NCI-H187 treated with DMSO at 0.1 percent for 48 hours (cell line): ENCODE data around the gene RALGPS1.
"Not testable (repeated sequence)": the region's sequence is repeated elsewhere in the genome, so short reads cannot be mapped to it uniquely, and the experiment has no call there.

ENCODE experiments used
- DNase-seq: peaks from one replicate; lab custom pipeline; 2025; lab: John Stamatoyannopoulos, UW

The RALGPS1 gene

DNA sequence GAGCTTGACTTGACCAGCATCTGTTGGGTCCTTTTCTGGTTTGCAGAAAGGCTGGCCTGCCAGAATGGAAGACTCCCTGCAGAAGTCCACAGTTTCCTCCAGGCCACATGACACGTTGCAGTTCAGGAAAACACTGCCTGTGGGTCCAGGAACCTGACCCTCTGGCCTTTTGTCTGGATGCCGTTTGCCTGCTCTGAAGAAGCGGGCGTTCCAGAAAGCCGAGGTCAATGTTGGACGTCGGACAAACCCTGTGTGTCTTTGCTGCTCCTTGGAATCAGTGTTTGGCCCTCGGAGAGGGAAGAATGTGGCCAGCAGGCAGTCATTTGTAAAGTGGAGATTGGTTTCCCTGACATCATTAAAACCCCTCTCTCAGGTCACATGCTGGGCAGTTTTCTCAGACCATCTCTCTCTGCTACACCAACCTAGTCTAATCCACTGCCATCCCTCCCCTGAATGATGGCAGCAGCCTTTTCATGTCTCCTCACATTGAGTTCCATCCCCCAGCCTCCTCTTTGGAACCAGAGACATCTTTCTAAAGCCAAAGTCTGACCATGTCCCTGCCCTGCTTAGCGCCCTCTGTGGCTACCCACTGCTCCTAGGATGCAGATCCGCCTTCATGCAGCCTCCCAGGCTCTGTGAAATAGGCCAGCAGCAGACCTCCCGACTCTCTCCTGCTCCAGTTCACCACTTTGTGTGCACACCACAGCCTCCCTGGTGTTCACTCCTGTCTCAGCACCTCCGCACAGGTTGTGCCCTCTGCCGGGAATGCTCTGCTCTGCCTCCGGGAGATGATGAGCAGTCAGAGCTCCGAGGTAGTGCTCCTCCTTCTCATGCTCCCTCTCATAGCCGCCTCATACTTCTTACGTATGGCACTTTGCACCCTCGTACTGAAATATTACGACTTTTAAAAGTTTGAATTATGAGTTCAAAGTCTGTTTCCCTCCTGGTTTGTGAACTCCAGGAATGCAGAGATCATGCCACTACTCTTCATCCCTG is 75.6 kb downstream of the RALGPS1 start:
- no peak for DNase-seq

DNA sequence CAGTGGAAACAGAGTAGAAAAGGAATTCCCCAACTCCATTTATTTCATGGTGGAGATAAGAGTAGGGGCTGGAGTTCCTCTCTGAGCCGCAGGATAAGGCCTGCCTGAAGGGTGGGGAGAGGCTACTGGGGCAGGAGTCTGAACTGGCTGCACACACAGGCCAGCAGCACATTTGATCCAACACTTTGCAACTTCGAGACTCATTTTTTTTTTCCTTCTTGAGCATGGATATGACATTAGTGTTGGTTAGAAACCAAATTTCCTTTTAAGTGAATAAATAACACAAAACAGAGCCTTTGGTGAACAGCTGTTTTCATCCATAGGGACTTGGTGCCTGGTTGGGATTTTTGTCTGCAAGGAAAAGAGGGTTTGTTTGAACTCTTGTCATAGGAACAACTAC is 76.6 kb downstream of the RALGPS1 start:
- DNase-seq: no peak

DNA sequence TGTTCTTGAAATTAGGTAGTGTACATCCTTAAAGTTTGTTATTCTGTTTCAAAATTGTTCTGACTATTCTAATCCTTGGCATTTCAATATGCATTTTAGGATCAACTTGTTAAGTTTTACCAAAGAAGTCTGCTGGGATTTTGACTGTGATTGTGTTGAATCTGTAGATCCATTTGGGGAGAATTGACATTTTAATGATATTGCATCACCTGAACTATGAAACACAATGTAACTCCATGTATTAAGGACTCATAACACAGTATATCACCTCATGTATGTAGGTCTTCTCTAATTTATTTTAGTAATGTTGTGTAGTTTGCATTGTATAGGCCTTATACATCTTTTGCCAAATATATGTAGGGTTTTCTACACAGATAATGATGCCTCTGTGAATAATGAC is 77.8 kb downstream of the RALGPS1 start:
- no peak for DNase-seq

DNA sequence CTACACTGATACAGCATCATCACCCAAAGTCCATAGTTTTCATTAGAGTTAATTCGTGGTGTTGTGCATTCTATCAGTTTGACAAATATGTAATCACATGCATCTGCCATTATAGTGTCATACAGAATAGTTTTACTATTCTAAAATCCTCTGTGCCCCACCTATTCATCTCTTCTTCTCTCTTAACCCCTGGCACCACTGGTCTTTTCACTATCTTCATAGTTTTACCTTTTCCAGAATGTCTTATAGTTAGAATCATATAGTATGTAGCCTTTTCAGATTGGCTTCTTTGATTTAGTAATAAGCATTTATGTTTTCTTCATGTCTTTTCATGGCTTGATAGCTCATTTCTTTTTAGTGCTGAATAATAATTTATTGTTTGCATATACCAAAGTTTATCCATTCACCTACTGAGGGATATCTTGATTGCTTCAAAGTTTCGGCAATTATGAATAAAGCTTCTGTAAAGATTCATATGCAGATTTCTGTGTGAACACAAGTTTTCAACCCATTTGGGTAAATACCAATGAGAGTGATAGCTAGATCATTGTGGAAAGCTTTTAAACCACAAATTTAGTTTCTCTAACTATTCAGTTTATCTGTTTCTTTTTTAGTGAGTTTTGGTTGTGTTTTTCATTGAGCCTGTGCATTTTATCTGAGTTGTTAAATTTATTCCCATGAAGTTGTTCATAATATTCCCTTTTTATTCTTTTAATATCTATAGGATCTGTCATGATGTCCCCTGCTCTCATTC is 84.9 kb downstream of the RALGPS1 start:
- no peak for DNase-seq

DNA sequence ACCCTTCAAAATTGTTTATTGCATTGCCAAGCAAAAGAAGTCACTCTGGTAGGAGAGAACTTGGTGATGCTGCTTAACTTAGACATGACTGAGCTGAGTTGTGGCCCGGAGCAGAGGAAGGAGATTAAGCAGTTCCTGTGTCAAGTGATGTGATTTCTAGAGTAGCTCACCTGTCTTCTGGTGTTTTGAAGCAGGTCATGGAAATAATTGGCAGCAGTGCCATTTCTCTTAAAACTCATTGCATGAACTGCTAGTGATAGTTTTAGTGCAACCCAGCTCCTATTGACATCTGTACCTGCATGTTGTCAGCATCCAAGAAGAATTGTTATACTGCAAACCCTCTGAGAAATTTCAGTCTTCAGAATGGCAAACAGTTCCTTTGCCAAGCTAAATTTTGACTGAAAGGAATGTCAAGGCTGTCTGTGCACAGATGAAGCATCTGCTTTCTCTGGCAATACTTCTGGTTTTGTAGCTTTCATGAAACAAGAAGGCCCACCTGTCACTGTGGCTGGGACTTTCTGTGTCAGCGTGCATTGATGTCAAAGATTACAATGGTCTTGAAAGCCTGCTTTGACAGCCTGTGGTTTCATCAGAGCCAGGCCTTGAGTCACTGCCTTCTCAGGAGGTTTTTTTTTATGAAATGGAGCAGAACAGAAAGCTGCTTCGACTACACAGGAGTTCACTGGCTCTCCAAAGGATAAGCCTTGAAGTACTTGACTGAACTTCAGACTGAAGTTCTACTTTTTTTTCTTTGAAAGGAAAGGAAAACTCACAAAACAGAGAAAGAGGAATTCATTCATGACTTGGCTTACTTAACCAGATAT is 90.6 kb downstream of the RALGPS1 start:
- DNase-seq: no peak

DNA sequence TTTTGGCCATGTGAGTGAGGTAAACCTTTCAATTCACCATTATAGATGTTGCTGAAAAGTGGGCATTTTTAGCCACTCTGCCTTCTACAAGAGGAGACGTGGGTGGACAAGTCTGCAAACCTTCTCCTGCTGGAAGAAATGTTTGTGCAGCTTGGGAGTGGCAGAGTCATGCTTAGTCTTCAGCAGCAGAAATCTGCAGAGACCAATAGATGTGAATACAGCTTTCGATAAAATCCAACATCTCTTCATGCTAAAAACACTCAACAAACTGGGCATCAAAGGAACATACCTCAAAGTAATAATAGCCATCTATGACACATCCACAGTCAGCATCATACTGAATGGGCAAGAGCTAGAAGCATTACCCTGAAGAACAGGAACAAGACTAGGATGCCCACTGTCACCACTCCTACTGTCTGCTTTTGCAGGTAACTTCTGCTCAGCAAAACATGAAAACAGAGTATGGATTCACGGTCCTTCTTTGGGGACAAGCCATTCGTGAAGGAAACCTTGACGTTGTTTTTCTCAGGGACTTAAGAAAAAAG is 91.3 kb downstream of the RALGPS1 start:
- DNase-seq: no peak

DNA sequence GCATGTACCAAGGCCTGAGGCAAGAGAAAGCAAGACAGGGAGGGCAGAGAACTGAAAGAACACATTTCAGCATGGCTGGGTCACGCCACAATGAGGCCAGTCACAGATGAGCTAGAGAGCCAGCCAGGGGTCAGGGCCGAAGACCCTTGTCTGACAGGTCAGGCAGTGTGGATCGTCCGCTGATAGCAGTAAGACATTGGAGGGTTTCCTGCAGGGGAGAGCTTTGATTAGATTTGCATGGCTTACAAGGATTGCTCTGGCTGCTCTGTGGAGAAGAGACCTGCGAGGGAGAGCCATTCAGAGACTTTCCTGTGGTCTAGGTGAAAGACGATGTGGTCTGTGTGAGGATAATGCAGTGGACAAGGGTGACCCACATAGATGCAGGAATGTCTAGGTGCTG is 93.1 kb downstream of the RALGPS1 start:
- DNase-seq: no peak

DNA sequence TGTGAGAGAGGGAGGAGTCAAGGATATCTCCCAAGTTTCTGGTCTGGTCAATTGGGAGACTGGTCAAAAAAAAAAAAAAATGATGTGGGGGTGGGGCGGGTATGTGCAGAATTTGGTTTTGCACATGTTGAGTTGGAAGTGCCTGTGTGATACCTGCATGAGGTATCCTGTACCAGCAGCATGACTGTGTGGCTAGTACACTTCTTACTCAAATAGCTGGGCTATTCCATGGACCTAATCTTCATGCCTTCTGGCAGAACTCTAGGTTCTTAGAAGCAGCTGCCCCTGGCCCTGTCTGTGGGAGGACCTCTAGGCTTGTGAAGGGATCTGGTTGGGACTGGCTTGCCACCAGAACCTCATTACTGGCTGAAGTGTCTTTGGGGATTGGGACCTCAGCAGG is 93.5 kb downstream of the RALGPS1 start:
- DNase-seq: no peak

DNA sequence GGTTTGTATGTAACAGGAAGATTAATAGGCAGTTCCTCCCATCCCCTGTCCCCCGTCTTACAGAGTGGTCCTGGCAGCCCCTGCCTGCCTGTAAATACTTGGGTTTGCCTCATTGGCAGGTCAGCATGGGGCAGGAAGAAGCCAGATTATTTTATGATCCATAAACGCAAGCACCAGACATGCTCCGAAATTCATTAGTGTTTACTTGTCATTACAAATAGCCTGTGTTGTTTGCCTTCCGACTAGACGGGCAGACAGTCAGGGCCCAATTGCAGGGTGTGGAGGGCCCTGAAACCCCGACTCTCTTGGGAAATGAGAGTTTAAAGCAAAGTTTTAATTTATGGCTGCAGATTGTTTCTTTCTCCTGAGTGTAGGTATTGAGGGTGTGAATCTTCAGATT is 97.2 kb downstream of the RALGPS1 start:
- no peak for DNase-seq

DNA sequence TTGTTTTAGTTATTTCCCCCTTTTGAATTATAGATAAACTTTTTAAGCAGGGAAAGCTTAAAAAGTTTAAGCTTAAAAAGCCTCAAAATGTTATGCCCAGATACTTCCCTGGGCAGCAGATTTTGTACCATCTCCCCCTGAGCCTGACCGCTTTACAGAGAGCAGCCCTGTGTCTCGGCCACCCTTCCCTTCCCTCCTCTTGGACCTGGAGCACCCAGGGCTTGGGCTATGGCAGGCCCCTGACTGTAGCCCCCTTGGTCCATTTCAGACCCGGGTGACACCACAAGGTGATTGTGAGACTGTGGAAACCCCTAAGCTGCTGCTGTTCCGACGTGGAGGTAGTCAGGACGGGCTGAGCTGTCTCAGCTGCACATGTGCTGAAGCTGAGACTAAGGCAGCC is 97.7 kb downstream of the RALGPS1 start:
- no peak for DNase-seq

DNA sequence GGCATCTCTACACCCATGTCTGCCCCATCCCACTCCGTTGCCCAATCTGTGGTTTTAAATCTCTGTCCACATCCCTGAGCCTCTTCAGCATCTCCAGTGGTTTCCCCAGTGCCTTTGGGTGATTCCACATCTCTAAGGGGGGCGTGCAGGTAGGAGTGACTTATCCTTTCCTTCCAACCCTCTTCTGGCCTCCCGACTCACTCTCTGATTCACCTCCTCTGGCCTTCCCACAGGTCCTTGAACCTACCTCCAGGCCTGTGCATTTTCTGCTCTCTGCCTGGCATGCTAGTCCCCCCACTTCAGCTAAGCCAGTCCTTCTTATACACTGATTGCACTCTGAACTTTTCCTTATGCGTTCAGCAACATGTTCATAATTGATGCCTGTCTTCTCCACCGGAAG is 99.0 kb downstream of the RALGPS1 start:
- no peak for DNase-seq

DNA sequence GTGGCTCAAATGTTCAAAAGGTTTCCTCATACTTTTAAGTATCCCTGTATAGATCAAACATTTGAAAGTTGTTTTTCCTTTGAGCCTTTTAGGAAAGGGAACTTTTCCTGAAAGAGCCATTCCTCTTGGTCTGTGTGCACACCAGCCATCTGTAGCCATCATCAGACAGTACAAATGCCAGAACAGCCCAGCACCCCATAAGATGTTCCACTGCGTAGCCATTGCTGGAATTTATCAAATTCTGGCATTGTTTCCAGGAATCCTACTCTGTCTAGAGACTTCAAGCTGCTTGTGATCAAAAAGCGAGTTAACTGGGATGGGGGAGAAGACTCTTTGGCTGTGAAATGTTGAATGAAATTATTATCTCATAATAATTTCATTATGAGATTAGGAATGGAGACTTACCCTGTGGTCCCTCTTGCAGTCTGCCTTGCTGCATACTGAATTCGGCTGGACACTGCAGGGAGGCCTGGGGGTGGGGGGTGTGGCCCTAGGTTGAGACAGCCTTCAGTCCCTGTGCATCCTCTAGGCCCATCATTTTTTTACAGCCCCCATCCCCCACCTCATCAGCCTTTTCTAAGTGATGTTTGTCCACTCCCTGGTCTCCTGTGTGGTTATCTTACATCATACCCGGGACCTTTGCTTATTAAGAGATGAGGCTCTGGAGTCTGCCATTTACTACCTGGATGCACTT is 99.8 kb downstream of the RALGPS1 start:
- DNase-seq: no peak

DNA sequence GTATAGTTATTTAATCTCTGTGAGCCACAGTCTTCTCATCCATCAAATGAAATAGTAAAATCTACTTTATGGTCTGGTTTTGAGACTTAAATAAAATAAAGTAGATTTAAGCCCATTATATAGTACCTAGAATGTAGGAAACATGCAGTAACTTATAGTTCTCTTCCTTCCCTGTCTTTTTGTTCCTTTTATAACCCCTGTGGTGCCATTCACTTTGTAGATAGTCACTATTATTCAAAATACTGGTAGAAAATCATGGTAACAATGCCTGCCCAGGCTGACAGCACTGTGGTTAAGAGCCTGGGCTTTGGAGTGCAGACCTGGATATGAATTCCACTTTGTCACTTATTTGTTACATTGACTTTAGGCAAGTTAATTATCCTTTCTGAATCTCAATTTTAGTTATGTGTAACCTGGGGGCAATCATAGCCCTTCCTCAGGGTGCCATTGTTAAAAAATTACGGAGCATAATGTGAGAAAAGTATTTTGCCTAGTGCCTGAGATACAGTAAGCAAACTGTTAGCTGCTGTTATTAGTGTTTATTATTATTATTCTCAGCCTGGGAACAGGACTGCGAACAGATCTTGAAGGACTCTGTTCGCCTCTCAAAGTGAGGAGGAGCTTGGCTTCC is 100.4 kb downstream of the RALGPS1 start:
- DNase-seq: no peak

DNA sequence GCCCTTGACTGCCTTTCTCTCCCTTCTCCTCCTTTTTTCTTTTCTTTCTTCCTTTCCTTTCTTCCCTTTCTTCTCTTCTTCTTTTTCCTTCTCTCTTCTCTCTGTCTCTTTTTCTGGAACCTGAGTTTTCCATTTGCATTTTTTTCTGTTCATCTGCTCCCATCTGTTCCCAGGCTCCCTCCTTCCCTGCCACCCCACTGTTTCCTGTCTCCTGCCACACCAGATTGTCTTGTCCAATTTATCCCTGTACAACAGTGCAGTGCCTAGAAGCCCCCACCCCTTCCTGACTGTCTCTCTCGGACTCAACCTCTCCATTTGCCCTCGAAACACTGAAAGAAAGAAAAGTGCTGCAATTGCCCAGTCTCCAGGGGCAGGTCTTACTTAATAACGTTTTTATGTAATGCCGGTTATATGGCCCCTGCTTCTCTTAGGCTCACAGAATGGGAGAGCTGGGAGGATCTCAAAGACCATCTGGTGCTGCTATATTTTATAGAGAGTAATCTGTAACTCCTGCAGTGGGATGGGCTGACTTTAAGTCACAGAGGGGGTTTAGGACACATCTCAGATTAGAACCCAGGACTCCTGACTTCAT is 101.4 kb downstream of the RALGPS1 start:
- DNase-seq: no peak

DNA sequence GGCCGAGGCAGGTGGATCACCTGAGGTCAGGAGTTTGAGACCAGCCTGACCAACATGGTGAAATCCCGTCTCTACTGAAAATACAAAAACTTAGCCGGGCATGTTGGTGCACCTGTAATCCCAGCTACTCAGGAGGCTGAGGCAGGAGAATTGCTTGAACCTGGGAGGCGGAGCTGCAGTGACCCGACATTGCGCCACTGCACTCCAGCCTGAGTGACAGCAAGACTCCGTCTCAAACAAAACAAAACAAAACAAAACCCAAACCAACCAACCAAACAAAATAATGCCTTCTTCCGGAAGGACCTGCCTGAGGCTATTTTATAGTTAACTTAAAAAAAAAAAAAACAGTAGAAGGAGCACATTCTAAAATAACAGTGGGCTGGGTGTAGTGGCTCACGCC is 103.4 kb downstream of the RALGPS1 start:
- DNase-seq: not testable (repeated sequence)

DNA sequence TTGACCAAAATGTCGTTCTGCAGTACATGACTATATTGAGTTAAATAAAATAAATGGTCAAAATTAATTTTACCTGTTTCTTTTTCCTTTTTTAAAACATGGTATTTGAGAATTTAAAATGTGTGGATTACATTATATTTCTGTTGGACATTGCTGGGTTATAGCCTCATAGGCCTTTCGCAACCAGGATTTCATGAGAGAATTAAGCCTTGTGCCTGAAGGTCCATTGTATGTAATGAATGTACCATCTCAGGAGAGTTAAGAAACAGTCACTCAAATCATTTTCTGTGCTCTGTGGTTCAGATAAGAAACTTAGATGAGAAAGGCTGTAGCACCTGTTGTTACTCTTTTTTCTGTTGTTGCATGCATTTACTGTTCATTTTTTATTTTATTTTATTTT is 104.4 kb downstream of the RALGPS1 start:
- DNase-seq: no peak

DNA sequence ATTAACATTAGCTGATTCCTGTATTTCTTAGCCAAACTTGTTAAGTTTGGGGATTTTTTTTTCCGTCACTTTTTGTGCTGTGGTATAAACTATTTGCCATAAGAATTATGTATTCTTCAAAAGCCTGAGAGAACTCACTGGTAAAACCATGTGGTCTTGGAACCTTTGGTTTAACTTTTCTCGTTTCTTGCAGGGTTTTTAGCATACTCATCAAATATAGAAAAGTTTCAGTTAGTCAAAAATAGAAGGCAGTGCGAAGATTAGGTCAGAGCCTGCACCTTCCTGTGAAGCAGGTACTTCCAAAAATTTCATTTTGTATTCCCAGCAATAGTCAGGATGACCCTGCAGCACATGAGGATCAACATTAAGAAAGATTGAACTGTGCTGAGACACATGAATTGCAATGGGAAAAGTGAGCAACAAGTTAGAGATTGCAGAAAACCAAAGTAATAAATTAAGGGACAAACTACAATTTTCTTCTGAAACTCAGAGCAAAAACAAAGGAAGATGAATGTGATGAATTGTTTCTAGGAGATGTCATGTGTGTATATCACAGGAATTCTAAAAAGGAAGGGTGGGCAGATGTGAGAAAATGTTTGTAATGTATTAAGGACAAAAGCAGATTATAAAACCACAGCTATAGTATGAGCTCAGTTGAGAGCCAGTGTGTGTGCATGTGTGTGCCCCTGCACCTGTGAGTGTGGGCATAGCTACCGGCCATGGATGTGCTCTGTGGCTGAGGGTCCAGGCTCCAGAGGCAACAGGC is 105.6 kb downstream of the RALGPS1 start:
- no peak for DNase-seq

DNA sequence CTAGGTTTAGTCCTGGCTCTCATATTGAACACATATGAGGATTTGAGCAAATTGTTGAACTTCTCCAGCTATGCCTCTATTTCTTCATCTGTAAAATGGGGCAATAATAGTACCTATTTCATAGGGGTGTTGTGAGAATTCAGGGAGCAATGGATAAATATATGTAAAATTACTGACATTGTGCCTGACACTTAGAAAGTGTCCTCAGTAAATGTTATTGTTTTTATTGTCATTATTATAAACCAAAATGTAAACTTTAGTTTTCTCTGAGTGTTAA is 106.2 kb downstream of the RALGPS1 start:
- DNase-seq: no peak

DNA sequence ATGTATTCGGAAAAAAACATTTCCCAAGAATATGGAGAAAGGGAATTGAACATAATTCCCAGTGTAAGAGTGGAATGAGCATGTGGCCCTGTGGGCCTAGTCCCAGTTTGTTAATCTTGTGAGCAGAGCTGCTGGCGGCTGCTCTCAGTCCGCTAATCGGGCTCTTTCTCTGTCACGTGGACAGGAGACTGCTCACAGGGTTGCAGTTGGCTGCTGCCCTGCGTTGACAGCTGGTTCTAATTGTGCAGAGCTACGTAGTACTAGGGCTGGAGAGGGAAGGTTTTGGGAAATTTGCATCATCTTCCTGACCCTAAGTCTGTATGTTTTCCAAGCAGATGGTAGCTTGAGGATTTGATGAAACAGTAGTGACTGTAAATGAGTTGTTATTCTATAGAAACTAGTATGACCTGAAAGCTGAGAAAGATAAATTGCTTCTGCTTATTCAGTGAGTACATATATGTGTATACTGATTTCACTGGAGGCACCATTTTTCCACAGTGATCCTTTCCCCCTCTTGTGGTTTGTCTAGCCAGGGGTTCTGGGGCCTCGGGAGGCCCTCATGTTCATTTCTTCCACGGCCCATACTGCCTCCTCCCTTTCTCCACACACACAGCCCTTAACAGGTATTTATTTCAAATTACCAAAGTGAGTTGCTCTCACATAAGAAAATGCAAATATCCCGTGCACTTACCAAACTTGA is 107.2 kb downstream of the RALGPS1 start:
- no peak for DNase-seq
